SU-DHL-6 (cell line): ENCODE data around the gene TMEM81.

Experiments used
- EZH2phosphoT487 ChIP-seq: fragments of 200-600 bp; sonication (generic), shearing (Covaris generic); conservative IDR thresholded peaks from 2 replicates; pipeline ENCODE4 v1.6.1; 2018; ENCODE audit warnings: mild to moderate bottlenecking, antibody characterized with exemption, low read length, moderate library complexity, mixed read lengths
- TF ChIP-seq, protein P1 (sequence below): fragments of 200-600 bp; sonication (generic); IDR thresholded peaks from one replicate; pipeline ENCODE4 v1.5.1; 2017; ENCODE audit warnings: antibody characterized with exemption, mild to moderate bottlenecking, low read length, moderate library complexity; ENCODE audit not compliant: insufficient read depth, poor library complexity, severe bottlenecking

DNA sequence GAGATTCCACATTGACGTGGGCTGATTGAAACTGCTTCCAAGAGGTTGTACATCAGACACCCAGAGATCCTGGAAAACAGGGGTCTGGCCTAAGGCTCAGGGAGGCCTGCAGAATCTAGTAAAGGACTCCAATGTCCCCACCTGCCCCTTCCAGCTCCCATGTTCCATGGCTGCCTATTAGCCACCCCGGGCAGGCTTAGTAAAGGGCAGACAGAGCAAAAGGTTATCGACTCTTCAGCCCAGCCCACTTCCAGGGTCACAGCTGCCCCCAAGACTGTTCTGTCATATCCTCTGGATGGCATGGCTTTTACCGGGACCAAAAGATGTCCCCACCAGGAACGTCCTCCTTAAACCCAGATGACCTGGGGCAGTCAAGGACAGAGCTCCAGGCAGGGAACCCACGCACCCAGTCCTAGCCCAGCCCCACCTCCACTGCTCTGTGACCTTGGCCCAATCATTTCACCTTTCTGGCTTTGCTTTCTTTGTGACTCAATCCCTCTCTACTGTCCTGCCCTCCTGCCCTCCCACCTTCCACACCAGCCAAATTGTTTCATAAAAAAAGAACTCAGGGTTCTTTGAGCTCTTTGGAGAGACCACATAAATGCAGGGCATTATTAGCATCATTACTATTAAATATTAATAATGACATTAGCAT, 46.0 kb downstream of the TMEM81 start:
- TF ChIP-seq, protein P1, sequence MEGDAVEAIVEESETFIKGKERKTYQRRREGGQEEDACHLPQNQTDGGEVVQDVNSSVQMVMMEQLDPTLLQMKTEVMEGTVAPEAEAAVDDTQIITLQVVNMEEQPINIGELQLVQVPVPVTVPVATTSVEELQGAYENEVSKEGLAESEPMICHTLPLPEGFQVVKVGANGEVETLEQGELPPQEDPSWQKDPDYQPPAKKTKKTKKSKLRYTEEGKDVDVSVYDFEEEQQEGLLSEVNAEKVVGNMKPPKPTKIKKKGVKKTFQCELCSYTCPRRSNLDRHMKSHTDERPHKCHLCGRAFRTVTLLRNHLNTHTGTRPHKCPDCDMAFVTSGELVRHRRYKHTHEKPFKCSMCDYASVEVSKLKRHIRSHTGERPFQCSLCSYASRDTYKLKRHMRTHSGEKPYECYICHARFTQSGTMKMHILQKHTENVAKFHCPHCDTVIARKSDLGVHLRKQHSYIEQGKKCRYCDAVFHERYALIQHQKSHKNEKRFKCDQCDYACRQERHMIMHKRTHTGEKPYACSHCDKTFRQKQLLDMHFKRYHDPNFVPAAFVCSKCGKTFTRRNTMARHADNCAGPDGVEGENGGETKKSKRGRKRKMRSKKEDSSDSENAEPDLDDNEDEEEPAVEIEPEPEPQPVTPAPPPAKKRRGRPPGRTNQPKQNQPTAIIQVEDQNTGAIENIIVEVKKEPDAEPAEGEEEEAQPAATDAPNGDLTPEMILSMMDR, result no peak
- TF ChIP-seq EZH2phosphoT487, result no peak
